B cell (primary cell): ENCODE measurements around the gene WRNIP1. TPM values are rescaled to one million over a fixed set of nuclear protein-coding genes. Genes with fewer than 3 reads are reported as not detected.

Source experiments
- ATAC-seq: fragments of 200-7000 bp; cut with Tn5 transposase; one replicate; pipeline ENCODE4 v1.10.0; 2021; ENCODE audit warnings: low read depth, mild to moderate bottlenecking, moderate number of reproducible peaks, moderate library complexity
- CTCF ChIA-PET: fragments of 350-600 bp; sonication (Branson Sonifier 250); formaldehyde crosslinking; loops from one replicate; lab custom pipeline; 2021; ENCODE audit warnings: antibody characterized with exemption, inconsistent platforms; lab: Charles Lee
- POLR2A ChIA-PET: fragments of 350-600 bp; sonication (Branson Sonifier 250); formaldehyde crosslinking; loops from one replicate; lab custom pipeline; 2021; ENCODE audit warnings: antibody characterized with exemption; lab: Charles Lee
- DNase-seq: peaks from one replicate; pipeline ENCODE4 v3.0.0; 2013
- H2AFZ ChIP-seq: 2 replicates; pipeline ENCODE4 v1.6.1; 2012; ENCODE audit warnings: mild to moderate bottlenecking, low read depth, low read length; ENCODE audit not compliant: insufficient read depth, poor library complexity, severe bottlenecking
- H3K27ac ChIP-seq, 2 donors: 1 replicate in 1 of 2; 2 replicates in 1 of 2; pipeline ENCODE4 v1.5.1; 2012 to 2013; ENCODE audit warnings: low read length in 2 of 2, mild to moderate bottlenecking in 2 of 2, moderate library complexity in 1 of 2
- H3K27me3 ChIP-seq, 4 experiments: fragments of 200-600 bp in 1 of 4; sonication (generic) in 1 of 4; replicated peaks in 1 of 4; 1 replicate in 2 of 4; 2 replicates in 2 of 4; pipeline versions ENCODE4 v1.6.1 to v1.7.0; 2013 to 2016; ENCODE audit warnings: low read length in 3 of 4, mild to moderate bottlenecking in 2 of 4, mixed read lengths in 1 of 4, moderate library complexity in 1 of 4; ENCODE audit not compliant: insufficient read depth in 4 of 4, control insufficient read depth in 3 of 4; ENCODE audit errors: control extremely low read depth in 1 of 4
- H3K36me3 ChIP-seq, 2 experiments: replicated peaks in 1 of 2; 1 replicate in 1 of 2; 2 replicates in 1 of 2; pipeline versions ENCODE4 v1.6.1 to v1.7.1; 2013; ENCODE audit warnings: low read length in 1 of 2; ENCODE audit not compliant: insufficient read depth in 2 of 2, control insufficient read depth in 1 of 2; ENCODE audit errors: control extremely low read depth in 1 of 2, extremely low read depth in 1 of 2
- H3K4me1 ChIP-seq, 2 donors: fragments of 200-600 bp in 1 of 2; sonication (generic) in 1 of 2; 1 replicate in 1 of 2; 2 replicates in 1 of 2; pipeline versions ENCODE4 v1.5.1 to v1.6.1; 2013 to 2017; ENCODE audit warnings: low read length in 2 of 2; ENCODE audit not compliant: control insufficient read depth in 2 of 2, insufficient read depth in 2 of 2
- H3K4me2 ChIP-seq: replicated peaks from 2 replicates; pipeline ENCODE3; 2012; ENCODE audit warnings: mild to moderate bottlenecking, low read depth, low read length; ENCODE audit not compliant: poor library complexity, severe bottlenecking
- H3K4me3 ChIP-seq, 5 experiments: fragments of 200-600 bp in 1 of 5; sonication (generic) in 1 of 5; 1 replicate in 3 of 5; 2 replicates in 2 of 5; pipeline versions ENCODE4 v1.5.1 to v1.7.0; 2011 to 2016; ENCODE audit warnings: low read length in 4 of 5, mild to moderate bottlenecking in 4 of 5, low read depth in 2 of 5, control low read depth in 1 of 5, moderate library complexity in 1 of 5; ENCODE audit not compliant: insufficient read depth in 1 of 5; ENCODE audit errors: control extremely low read depth in 1 of 5, extremely low read depth in 1 of 5
- H3K79me2 ChIP-seq: fragments of 200-600 bp; sonication (generic); one replicate; pipeline ENCODE4 v1.6.0; 2016; ENCODE audit warnings: low read length; ENCODE audit not compliant: control insufficient read depth, insufficient read depth
- H3K9ac ChIP-seq: fragments of 200-600 bp; sonication (generic); 2 replicates; pipeline ENCODE4 v1.6.1; 2017; ENCODE audit warnings: mild to moderate bottlenecking, low read length, moderate library complexity
- H3K9me3 ChIP-seq, 3 donors: one replicate each; pipeline versions ENCODE4 v1.6.1 to v1.7.1; 2013; ENCODE audit warnings: low read length in 2 of 3; ENCODE audit not compliant: control insufficient read depth in 2 of 3, insufficient read depth in 1 of 3; ENCODE audit errors: control extremely low read depth in 1 of 3
- H4K20me1 ChIP-seq: 2 replicates; pipeline ENCODE4 v1.6.0; 2012; ENCODE audit warnings: mild to moderate bottlenecking, low read length; ENCODE audit not compliant: insufficient read depth, control insufficient read depth, poor library complexity, severe bottlenecking
- H3K27ac Mint-ChIP-seq: one replicate; pipeline ENCODE4 v1.8.0; 2021; ENCODE audit warnings: mixed read lengths
- H3K27me3 Mint-ChIP-seq: one replicate; pipeline ENCODE4 v1.8.0; 2021; ENCODE audit warnings: mixed read lengths
- H3K4me1 Mint-ChIP-seq: one replicate; pipeline ENCODE4 v1.8.0; 2021; ENCODE audit warnings: mixed read lengths
- H3K4me3 Mint-ChIP-seq: one replicate; pipeline ENCODE4 v1.8.0; 2021; ENCODE audit warnings: mixed read lengths
- H3K9me3 Mint-ChIP-seq: one replicate; pipeline ENCODE4 v1.8.0; 2022; ENCODE audit warnings: mixed read lengths; ENCODE audit not compliant: insufficient read depth
- CTCF ChIP-seq: fragments of 200-600 bp; IDR thresholded peaks from one replicate; pipeline ENCODE4 v1.8.0; 2022; ENCODE audit warnings: antibody characterized with exemption, mild to moderate bottlenecking
- EZH2 ChIP-seq: IDR thresholded peaks from 2 replicates; pipeline ENCODE4 v1.6.1; 2012; ENCODE audit warnings: borderline replicate concordance, low read depth, mild to moderate bottlenecking, moderate library complexity, low read length; ENCODE audit not compliant: insufficient read depth, poor library complexity, severe bottlenecking
- WGBS: methylation state at CpG from one replicate; pipeline ENCODE4 v1.1.5; 2013; ENCODE audit warnings: missing lambda C conversion rate; ENCODE audit not compliant: insufficient coverage; 5-methylcytosine and 5-hydroxymethylcytosine counted together
- intact Hi-C: fragments of 100-400 bp; cut with micrococcal nuclease; formaldehyde crosslinking; loops from one replicate; pipeline ENCODE4 v1.10.0; 2022
- polyA plus RNA-seq: library from polyadenylated mRNA; depleted of rRNA; stranded (reverse); fragments of >200 nt; gene quantifications from 2 replicates; pipeline ENCODE4 v1.2.3, GENCODE V29; 2012
- total RNA-seq, 2 donors: library from RNA; stranded (reverse); fragments of 120-200 nt in 1 of 2; gene quantifications; 1 replicate in 1 of 2; 2 replicates in 1 of 2; pipeline versions ENCODE4 v1.2.3 to v1.2.4, GENCODE V29; 2013 to 2022

WRNIP1 gene
- total and polyA plus RNA-seq, 2 donors (not counting 1 experiment from before 2014, with no cell fraction given), result 32.6 to 35.2 TPM

- Histone ChIP-seq H3K27me3 (peaks cover 0 to 24% (median 14%) of the 10 kb centered on the region in 4 experiments), H3K9me3 (no peaks in the 10 kb centered on the region), H3K4me3 (no peak within 1 kb of the TSS), H2AFZ (no peak within 1 kb of the TSS), H3K27ac (no peak within 1 kb of the TSS), H3K4me1 (no peaks in the 10 kb centered on the region), H3K4me2 (no peak within 1 kb of the TSS), H3K36me3 (no peaks in the 10 kb centered on the region), H4K20me1 (no peaks in the 10 kb centered on the region), H3K9ac (no peak within 1 kb of the TSS), H3K79me2 (no peaks in the 10 kb centered on the region)
- no peak for ATAC-seq
- ChIA-PET POLR2A (no interaction called here), CTCF (interaction anchor here (0.7 to 6.2 kb wide), 17 partner anchors 8 to 1155 kb away, joined by 3 to 98 read pairs (median 5); partner anchors contain the start of genes SERPINB1 and WRNIP1)
- 98% methylated on average over 4 of the region's 7 CpGs for WGBS
- Mint-ChIP-seq H3K4me3 (no peak within 1 kb of the TSS), H3K27ac (no peak within 1 kb of the TSS), H3K4me1 (peaks cover 7% of the 10 kb centered on the region), H3K9me3 (peaks cover 2% of the 10 kb centered on the region), H3K27me3 (peaks cover 35% of the 10 kb centered on the region)
- DNase-seq, result no peak
- intact Hi-C loops, result loop anchor here (1.0 kb wide), 2 partner anchors 13 to 1155 kb away; no protein-coding TSS in a partner anchor
- TF ChIP-seq CTCF (no peak), EZH2 (no peak)
Measured at GRCh38 chr6:2750832-2751231, 14.4 kb upstream of the WRNIP1 start, which contains the start of gene MYLK4. TSS of gene MYLK4 (minus strand) at chr6:2750922. CDS start at chr6:2749294, 1,628 bp downstream.

- H3K4me1 ChIP-seq, result no peaks in the 10 kb centered on the region
- no peak overlapping the region for H3K27ac ChIP-seq
- ChIA-PET POLR2A (no interaction called here), CTCF (interaction anchor here (0.7 to 6.2 kb wide), 5 partner anchors 10 to 1151 kb away, joined by 4 to 98 read pairs (median 4); no protein-coding TSS in a partner anchor)
- Mint-ChIP-seq H3K4me1 (peaks cover 7% of the 10 kb centered on the region), H3K9me3 (peaks cover 2% of the 10 kb centered on the region), H3K27me3 (peaks cover 32% of the 10 kb centered on the region), H3K27ac (no peak overlapping the region), H3K4me3 (no peak overlapping the region)
- no peak overlapping the region for H3K4me2 ChIP-seq
- H3K27me3 ChIP-seq, result peaks cover 0 to 24% (median 14%) of the 10 kb centered on the region in 4 experiments
- intact Hi-C loops, result no loop called here
- DNase-seq (no peak), ATAC-seq (no peak)
- no CpG with 5 or more reads among the region's 3 CpGs for WGBS
- no peak overlapping the region for H3K4me3 ChIP-seq
- no peaks in the 10 kb centered on the region for H3K36me3 ChIP-seq
- H2AFZ ChIP-seq, result no peak overlapping the region
- no peak overlapping the region for H3K9ac ChIP-seq
- H4K20me1 ChIP-seq, result no peaks in the 10 kb centered on the region
- H3K9me3 ChIP-seq, result no peaks in the 10 kb centered on the region
- TF ChIP-seq EZH2 (no peak), CTCF (no peak)
- no peaks in the 10 kb centered on the region for H3K79me2 ChIP-seq
Measured at GRCh38 chr6:2751871-2752270, 13.3 kb upstream of the WRNIP1 start.
